Epithelial cell of esophagus (primary cell): Measurements from ENCODE around the gene C11orf86.
"Not testable (repeated sequence)": the region's sequence is repeated elsewhere in the genome, so short reads cannot be mapped to it uniquely, and the experiment has no call there.

Experiments
- DNase-seq: peaks from one replicate; pipeline ENCODE4 v3.0.0; 2010; ENCODE audit warnings: low read depth
- H3K4me3 ChIP-seq: 2 replicates; pipeline ENCODE4 v1.5.1; 2011; ENCODE audit warnings: mild to moderate bottlenecking, low read length, control low read depth
- TF ChIP-seq, protein P1 (sequence below): IDR thresholded peaks from 2 replicates; pipeline ENCODE4 v1.5.1; 2011; ENCODE audit warnings: low read depth, mild to moderate bottlenecking, low read length, control low read depth, inconsistent platforms; ENCODE audit not compliant: insufficient read depth; ENCODE audit errors: missing control alignments

The C11orf86 gene

DNA sequence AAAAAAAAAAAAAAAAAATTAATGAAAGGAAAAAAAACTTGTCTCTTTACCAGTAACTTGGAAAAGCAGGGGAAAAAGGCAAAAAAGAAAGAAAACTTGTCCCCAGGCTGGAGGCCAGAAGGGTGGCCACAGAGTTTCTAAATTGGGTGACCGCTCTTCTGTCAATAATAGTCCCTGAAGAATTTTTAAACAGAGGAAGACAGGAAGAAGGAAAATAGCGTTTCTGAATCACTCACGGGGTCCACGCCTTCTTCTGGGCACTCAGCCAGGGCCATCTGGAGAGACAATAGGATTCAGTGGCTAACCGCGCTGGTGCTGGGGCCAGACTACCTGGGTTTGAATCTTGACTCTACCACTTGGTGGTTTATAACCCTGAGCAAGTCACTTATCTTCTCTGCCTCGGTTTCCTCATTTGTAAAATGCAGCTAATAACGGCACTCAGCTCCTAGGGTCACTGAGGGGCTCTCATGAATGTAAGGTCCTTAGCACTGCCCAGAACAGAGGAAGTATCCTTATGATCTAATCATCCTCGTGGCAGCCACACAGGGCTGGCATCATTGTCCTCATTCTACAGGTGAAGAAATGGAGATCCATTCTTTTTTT lies 7.0 kb downstream of the C11orf86 start:
- peak; percentile 94 for DNase-seq
- TF ChIP-seq, protein P1, sequence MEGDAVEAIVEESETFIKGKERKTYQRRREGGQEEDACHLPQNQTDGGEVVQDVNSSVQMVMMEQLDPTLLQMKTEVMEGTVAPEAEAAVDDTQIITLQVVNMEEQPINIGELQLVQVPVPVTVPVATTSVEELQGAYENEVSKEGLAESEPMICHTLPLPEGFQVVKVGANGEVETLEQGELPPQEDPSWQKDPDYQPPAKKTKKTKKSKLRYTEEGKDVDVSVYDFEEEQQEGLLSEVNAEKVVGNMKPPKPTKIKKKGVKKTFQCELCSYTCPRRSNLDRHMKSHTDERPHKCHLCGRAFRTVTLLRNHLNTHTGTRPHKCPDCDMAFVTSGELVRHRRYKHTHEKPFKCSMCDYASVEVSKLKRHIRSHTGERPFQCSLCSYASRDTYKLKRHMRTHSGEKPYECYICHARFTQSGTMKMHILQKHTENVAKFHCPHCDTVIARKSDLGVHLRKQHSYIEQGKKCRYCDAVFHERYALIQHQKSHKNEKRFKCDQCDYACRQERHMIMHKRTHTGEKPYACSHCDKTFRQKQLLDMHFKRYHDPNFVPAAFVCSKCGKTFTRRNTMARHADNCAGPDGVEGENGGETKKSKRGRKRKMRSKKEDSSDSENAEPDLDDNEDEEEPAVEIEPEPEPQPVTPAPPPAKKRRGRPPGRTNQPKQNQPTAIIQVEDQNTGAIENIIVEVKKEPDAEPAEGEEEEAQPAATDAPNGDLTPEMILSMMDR, result no peak
- H3K4me3 ChIP-seq, result no peak overlapping the region

DNA sequence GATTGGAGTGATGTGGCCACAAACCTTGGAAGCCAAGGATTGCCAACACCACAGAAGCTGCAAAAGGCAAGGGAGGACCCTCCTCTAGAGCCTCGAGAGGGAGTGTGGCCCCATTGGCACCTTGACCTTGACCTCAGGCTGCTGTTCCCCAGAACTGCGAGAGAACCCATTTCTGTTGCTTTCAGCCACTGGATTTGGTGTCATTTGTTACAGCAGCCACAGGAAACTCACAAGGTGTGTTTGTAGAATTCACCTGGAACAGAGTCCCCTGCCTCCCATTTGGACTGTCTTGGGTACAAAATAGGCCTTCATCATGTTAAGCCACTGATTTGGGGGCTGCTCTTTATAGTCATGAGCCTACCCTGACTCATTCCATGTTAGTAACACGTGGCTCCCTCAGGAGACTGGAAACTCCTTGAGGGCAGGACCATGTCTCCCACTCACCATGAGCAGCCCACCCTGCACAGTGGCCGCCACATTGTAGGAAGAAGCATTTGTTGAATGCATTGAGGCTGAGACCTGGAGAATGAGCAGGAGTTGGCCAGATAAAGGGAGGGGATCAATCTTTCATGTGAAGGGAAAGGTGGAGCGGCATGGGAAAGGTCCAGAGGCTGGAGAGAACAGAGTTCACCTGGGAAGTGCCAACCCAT lies 8.3 kb downstream of the C11orf86 start:
- DNase-seq, result no peak
- TF ChIP-seq, protein P1, result no peak
- H3K4me3 ChIP-seq, result no peak overlapping the region

- no peak for DNase-seq
Observed at GRCh38 chr11:66985508-66986177, 10.5 kb downstream of the C11orf86 start.

GRCh38 chr11:66986178-66986545 lies 11.1 kb downstream of the C11orf86 start:
- TF ChIP-seq, protein P1, result no peak
- H3K4me3 ChIP-seq, result no peak overlapping the region
- peak; percentile 73 for DNase-seq

More at GRCh38 chr11:66985508-66986177, 10.5 kb downstream of the C11orf86 start:
- TF ChIP-seq, protein P1, result no peak
- H3K4me3 ChIP-seq, result no peak overlapping the region

DNA sequence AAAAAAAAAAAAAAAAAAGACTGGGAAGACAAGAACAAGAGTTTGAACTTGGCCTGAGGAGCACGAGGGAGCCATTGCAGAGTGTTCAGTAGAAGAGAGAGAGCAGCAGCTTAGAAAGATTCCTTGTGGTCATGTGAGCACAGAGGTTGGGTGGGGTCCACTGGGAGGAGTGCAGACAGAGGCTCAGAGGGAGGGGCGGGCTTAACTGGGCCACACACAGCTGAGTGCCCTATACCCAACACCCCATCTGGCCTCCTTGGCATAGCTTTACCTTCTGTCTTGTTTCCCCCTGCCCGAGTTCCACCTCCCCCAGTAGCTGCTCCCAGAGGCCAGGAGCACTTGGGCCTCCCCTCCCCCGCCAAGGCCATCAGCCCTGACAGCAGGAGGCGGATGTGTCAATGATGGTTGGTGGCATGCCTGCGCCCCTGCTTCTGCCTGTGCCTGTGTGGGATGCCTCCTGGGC lies 12.1 kb downstream of the C11orf86 start:
- TF ChIP-seq, protein P1, result no peak
- H3K4me3 ChIP-seq, result no peak overlapping the region
- no peak for DNase-seq

GRCh38 chr11:66987924-66988637 lies 13.0 kb downstream of the C11orf86 start:
- no peak for DNase-seq
- TF ChIP-seq, protein P1, result no peak
- H3K4me3 ChIP-seq, result no peak overlapping the region

DNA sequence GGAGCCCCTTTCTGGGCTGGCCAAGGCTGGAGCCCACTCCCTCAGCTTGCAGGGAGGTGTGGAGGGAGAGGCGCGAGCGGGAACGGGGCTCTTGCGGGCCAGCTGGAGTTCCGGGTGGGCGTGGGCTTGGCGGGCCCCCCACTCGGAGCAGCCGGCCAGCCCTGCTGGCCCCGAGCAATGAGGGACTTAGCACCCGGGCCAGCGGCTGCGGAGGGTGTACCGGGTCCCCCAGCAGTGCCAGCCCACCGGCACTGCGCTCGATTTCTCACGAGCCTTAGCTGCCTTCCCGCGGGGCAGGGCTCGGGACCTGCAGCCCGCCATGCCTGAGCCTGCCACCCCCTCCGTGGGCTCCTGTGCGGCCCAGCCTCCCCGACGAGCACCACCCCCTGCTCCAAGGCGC lies 13.6 kb downstream of the C11orf86 start:
- not testable (repeated sequence) for H3K4me3 ChIP-seq, DNase-seq

DNA sequence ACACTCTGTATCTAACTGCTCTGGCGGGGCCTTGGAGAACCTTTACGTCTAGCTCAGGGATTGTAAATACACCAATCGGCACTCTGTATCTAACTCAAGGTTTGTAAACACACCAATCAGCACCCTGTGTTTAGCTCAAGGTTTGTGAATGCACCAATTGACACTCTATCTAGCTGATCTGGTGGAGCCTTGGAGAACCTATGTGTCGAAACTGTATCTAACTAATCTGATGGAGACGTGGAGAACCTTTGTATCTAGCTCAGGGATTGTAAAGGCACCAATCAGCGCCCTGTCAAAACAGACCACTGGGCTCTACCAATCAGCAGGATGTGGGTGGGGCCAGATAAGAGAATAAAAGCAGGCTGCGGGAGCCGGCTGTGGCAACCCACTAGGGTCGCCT lies 14.3 kb downstream of the C11orf86 start:
- H3K4me3 ChIP-seq, DNase-seq: not testable (repeated sequence)
